ENCODE measurements around the gene TMEM138. TPM values are rescaled to one million over a fixed set of nuclear protein-coding genes. Genes with fewer than 3 reads are reported as not detected.

Gene TMEM138
- polyA plus RNA-seq, 3 donors, result 34.5 to 64.0 (median 50.7) TPM

- 97% methylated on average over 20 of the region's 26 CpGs for WGBS (ENCODE audit: insufficient coverage)
- H3K36me3 Mint-ChIP-seq, result peaks cover 32% of the 10 kb centered on the region in 2 donors
- H2AFZ ChIP-seq (ENCODE audit: insufficient read depth, low read depth, low read length, poor library complexity, severe bottlenecking), result no peak overlapping the region
- no peak overlapping the region for H3K27ac ChIP-seq (ENCODE audit: low read depth in 1 of 2, low read length in 2 of 2)
- no peaks in the 10 kb centered on the region for H3K9me3 ChIP-seq (replicated peaks in 1 of 2; ENCODE audit: control insufficient read depth in 1 of 2, insufficient read depth in 1 of 2, low read length in 2 of 2)
- H3K27me3 ChIP-seq (ENCODE audit: control insufficient read depth in 2 of 2, insufficient read depth in 2 of 2, low read length in 2 of 2), result no peaks in the 10 kb centered on the region
- intact Hi-C loops (cut with micrococcal nuclease), result loop anchor here in 1 of 2 donors (5.0 kb wide), 1 partner anchor 98 kb away; no protein-coding TSS in a partner anchor
- peak overlapping the region in 1 of 7 donors; percentile 7 for H3K27ac Mint-ChIP-seq
- no peak overlapping the region for H3K9ac ChIP-seq (ENCODE audit: insufficient read depth, low read length, poor library complexity, severe bottlenecking)
- H3K27me3 Mint-ChIP-seq (ENCODE audit: low read depth in 3 of 3), result peaks cover 1 to 4% (median 2%) of the 10 kb centered on the region in 3 donors
- peaks cover 15% of the 10 kb centered on the region for H3K4me1 Mint-ChIP-seq
- TF ChIP-seq CTCF (IDR thresholded peaks at IDR 0.05), result no peak
- no peak for DNase-seq
- no peak overlapping the region for H3K4me3 Mint-ChIP-seq
- no peaks in the 10 kb centered on the region for H4K20me1 ChIP-seq (ENCODE audit: insufficient read depth, low read length)
- H3K4me1 ChIP-seq (ENCODE audit: control insufficient read depth in 1 of 2, insufficient read depth in 2 of 2, low read length in 2 of 2), result peaks cover 7 to 11% of the 10 kb centered on the region in 2 donors
- H3K9me3 Mint-ChIP-seq, result no peaks in the 10 kb centered on the region
- H3K4me2 ChIP-seq (replicated peaks; ENCODE audit: extremely low read depth, low read length, poor library complexity, severe bottlenecking), result no peak overlapping the region
- H3K36me3 ChIP-seq (replicated peaks in 1 of 2; ENCODE audit: control insufficient read depth in 1 of 2, insufficient read depth in 2 of 2, low read length in 2 of 2), result peaks cover 13 to 33% of the 10 kb centered on the region in 2 donors
- no peak overlapping the region for H3K4me3 ChIP-seq (replicated peaks in 1 of 3; ENCODE audit: low read depth in 2 of 3, low read length in 3 of 3)
- no peaks in the 10 kb centered on the region for H3K79me2 ChIP-seq (ENCODE audit: insufficient read depth, low read length)
Observed at GRCh38 chr11:61338783-61339489, 23.2 kb upstream of the TMEM138 start.

- Mint-ChIP-seq H3K4me3 (no peak overlapping the region), H3K27me3 (ENCODE audit: low read depth in 3 of 3) (peaks cover 1 to 2% (median 2%) of the 10 kb centered on the region in 3 donors), H3K27ac (peak overlapping the region in 3 of 7 donors; percentile 7 to 31 (median 18)), H3K36me3 (peaks cover 33 to 34% of the 10 kb centered on the region in 2 donors), H3K4me1 (peaks cover 12% of the 10 kb centered on the region), H3K9me3 (no peaks in the 10 kb centered on the region)
- Histone ChIP-seq H3K4me2 (replicated peaks; ENCODE audit: extremely low read depth, low read length, poor library complexity, severe bottlenecking) (no peak overlapping the region), H3K9ac (ENCODE audit: insufficient read depth, low read length, poor library complexity, severe bottlenecking) (no peak overlapping the region), H3K4me1 (ENCODE audit: control insufficient read depth in 1 of 2, insufficient read depth in 2 of 2, low read length in 2 of 2) (peaks cover 7 to 9% of the 10 kb centered on the region in 2 donors), H3K27ac (ENCODE audit: low read depth in 1 of 2, low read length in 2 of 2) (no peak overlapping the region), H4K20me1 (ENCODE audit: insufficient read depth, low read length) (no peaks in the 10 kb centered on the region), H2AFZ (ENCODE audit: insufficient read depth, low read depth, low read length, poor library complexity, severe bottlenecking) (no peak overlapping the region), H3K27me3 (ENCODE audit: control insufficient read depth in 2 of 2, insufficient read depth in 2 of 2, low read length in 2 of 2) (no peaks in the 10 kb centered on the region), H3K4me3 (replicated peaks in 1 of 3; ENCODE audit: low read depth in 2 of 3, low read length in 3 of 3) (no peak overlapping the region), H3K79me2 (ENCODE audit: insufficient read depth, low read length) (no peaks in the 10 kb centered on the region), H3K36me3 (replicated peaks in 1 of 2; ENCODE audit: control insufficient read depth in 1 of 2, insufficient read depth in 2 of 2, low read length in 2 of 2) (peaks cover 15 to 39% of the 10 kb centered on the region in 2 donors), H3K9me3 (replicated peaks in 1 of 2; ENCODE audit: control insufficient read depth in 1 of 2, insufficient read depth in 1 of 2, low read length in 2 of 2) (no peaks in the 10 kb centered on the region)
- intact Hi-C loops (cut with micrococcal nuclease), result loop anchor here in 1 of 2 donors (5.0 kb wide), 1 partner anchor 98 kb away; no protein-coding TSS in a partner anchor
- DNase-seq, result no peak
- 98% methylated on average over 4 of the region's 4 CpGs for WGBS (ENCODE audit: insufficient coverage)
- no peak for TF ChIP-seq CTCF (IDR thresholded peaks at IDR 0.05)
Observed at GRCh38 chr11:61339490-61339878, 22.7 kb upstream of the TMEM138 start.
